NCI-H2171 treated with DMSO at 0.1 percent for 48 hours (cell line): ENCODE measurements around the gene WWC1.

Experiments used
- DNase-seq: peaks from one replicate; lab custom pipeline; 2025; lab: John Stamatoyannopoulos, UW

WWC1 gene

GRCh38 chr5:168489059-168489458 lies 197.6 kb downstream of the WWC1 start:
- DNase-seq, result no peak

GRCh38 chr5:168494057-168494555 lies 202.7 kb downstream of the WWC1 start:
- DNase-seq, result no peak

GRCh38 chr5:168502563-168503237 lies 211.3 kb downstream of the WWC1 start:
- DNase-seq, result no peak

- DNase-seq, result no peak
Measured at GRCh38 chr5:168513861-168514428, 222.5 kb downstream of the WWC1 start.
